GM12878 (cell line): Measurements from ENCODE around the gene QSOX2.

Experiments
- BACH1 ChIP-seq: fragments of 450-650 bp; IDR thresholded peaks from 2 replicates; pipeline ENCODE4 v1.6.1; 2017; ENCODE audit warnings: mild to moderate bottlenecking, borderline replicate concordance
- CTCF ChIP-seq, 3 experiments: IDR thresholded peaks in 2 of 3; conservative IDR thresholded peaks in 1 of 3; 2 replicates each; pipeline ENCODE4 v1.5.1; 2011; ENCODE audit warnings: low read depth in 3 of 3, low read length in 3 of 3, mild to moderate bottlenecking in 3 of 3, control low read depth in 2 of 3, moderate library complexity in 2 of 3, inconsistent platforms in 1 of 3, mixed read lengths in 1 of 3; ENCODE audit not compliant: control insufficient read depth in 2 of 3, insufficient read depth in 1 of 3; ENCODE audit errors: extremely low read depth in 1 of 3
- POLR2A ChIP-seq: IDR thresholded peaks from 2 replicates; pipeline ENCODE4 v1.6.1; 2011; ENCODE audit warnings: low read depth, mild to moderate bottlenecking, low read length
- RAD21 ChIP-seq: IDR thresholded peaks from 2 replicates; pipeline ENCODE4 v1.6.1; 2011; ENCODE audit warnings: mild to moderate bottlenecking, low read depth, low read length, moderate library complexity; ENCODE audit not compliant: insufficient read depth

DNA sequence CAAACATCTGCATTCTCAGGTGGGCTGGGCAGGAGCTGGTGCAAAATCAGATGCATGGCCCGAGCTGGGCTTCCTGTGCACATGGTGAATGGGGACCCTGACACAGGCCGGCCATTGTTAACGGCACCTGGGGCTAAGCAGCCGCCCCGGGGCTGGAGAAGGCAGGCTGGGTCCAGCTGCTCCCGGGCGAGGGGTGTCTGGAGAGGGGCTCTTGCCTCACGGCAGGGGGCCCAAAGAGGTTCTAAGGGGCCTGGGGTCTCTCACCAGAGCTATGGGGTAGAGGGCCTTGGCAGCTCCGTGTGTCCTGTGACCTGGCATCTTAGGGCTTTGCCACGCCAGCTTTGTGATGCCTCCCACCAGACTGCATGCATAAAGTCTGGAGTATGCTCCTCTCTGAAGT lies 5.1 kb upstream of the QSOX2 start:
- TF ChIP-seq RAD21, result no peak
- TF ChIP-seq BACH1, result no peak
- TF ChIP-seq CTCF (IDR thresholded peaks at IDR 0.05 in 2 of 3, conservative IDR thresholded peaks at IDR 0.05 in 1 of 3; ENCODE audit: control insufficient read depth in 2 of 3, extremely low read depth in 1 of 3, insufficient read depth in 1 of 3, low read depth in 3 of 3, low read length in 3 of 3), result no peak
- no peak for TF ChIP-seq POLR2A
